Choroid plexus epithelial cell (primary cell): Measurements from ENCODE around the gene FOXD4L4.
"Not testable (repeated sequence)": the region's sequence is repeated elsewhere in the genome, so short reads cannot be mapped to it uniquely, and the experiment has no call there.

Source experiments
- DNase-seq: peaks from one replicate; pipeline ENCODE4 v3.0.0-alpha.2; 2010; ENCODE audit warnings: low read depth
- H3K4me3 ChIP-seq: 2 replicates; pipeline ENCODE4 v1.5.1; 2011; ENCODE audit warnings: low read depth, mild to moderate bottlenecking, control low read depth, low read length, moderate library complexity

Gene FOXD4L4

DNA sequence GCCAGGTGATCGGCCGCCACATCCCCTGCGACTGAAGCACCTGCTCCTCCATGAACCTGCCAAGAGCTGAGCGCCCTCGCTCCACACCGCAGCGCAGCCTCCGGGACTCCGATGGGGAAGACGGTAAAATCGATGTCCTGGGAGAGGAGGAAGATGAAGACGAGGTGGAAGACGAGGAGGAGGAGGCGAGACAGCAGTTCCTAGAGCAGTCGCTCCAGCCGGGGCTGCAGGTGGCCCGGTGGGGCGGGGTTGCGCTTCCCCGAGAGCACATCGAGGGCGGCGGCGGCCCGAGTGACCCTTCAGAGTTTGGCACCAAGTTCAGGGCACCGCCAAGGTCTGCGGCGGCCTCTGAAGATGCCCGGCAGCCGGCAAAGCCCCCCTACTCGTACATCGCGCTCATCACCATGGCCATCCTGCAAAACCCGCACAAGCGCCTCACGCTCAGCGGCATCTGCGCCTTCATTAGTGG is at the start of gene FOXD4L4:
TSS of gene FOXD4L4 (plus strand) at position 51 of the 469 bp plus-strand sequence. CDS start at position 51, 0 bp downstream.
- DNase-seq, H3K4me3 ChIP-seq: not testable (repeated sequence)

DNA sequence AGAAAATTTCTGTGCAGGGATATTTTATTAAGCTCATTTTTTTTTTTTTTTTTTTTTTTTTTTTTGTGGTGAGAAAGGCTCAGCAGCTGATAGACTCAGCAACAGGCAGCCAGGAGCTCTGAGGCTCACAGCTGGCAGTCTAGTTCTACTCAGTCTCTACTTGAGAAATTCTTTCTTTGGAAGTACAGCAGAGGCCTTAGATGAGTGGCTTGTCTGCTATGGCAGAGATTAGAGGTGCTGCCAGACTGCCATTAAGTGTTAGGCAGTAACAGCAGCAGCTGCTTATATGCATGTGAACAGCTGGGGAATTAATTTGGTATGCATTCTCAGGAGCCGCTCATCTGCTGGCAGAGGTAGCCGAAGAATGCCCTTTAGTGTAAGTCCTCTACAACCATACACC is 33.4 kb upstream of the FOXD4L4 start:
- H3K4me3 ChIP-seq: not testable (repeated sequence)
- peak; percentile 41 for DNase-seq

GRCh38 chr9:65714445-65714844 is 22.5 kb upstream of the FOXD4L4 start:
- DNase-seq, H3K4me3 ChIP-seq: not testable (repeated sequence)

DNA sequence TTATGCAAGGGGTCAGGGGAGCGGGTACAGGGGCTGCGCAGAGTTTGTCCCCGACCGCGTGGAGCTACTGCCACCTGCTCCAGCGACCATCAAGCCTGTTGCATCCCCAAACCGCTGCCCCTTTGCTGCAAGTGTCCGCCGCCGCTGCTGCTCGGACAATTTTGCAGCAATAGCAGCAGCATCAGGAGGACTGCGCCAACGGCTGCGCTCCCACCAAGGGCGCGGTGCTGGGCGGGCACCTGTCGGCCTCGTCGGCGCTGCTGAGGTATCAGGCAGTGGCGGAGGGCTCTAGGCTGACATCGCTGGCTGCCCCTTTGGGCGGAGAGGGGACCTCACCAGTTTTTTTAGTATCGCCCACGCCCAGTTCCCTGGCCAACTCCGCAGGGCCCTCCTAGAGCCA is 1.2 kb downstream of the FOXD4L4 start:
- not testable (repeated sequence) for DNase-seq, H3K4me3 ChIP-seq
